ENCODE results near the gene KIF19.
"Not testable (repeated sequence)": the region's sequence is repeated elsewhere in the genome, so short reads cannot be mapped to it uniquely, and the experiment has no call there.

Gene KIF19, protein sequence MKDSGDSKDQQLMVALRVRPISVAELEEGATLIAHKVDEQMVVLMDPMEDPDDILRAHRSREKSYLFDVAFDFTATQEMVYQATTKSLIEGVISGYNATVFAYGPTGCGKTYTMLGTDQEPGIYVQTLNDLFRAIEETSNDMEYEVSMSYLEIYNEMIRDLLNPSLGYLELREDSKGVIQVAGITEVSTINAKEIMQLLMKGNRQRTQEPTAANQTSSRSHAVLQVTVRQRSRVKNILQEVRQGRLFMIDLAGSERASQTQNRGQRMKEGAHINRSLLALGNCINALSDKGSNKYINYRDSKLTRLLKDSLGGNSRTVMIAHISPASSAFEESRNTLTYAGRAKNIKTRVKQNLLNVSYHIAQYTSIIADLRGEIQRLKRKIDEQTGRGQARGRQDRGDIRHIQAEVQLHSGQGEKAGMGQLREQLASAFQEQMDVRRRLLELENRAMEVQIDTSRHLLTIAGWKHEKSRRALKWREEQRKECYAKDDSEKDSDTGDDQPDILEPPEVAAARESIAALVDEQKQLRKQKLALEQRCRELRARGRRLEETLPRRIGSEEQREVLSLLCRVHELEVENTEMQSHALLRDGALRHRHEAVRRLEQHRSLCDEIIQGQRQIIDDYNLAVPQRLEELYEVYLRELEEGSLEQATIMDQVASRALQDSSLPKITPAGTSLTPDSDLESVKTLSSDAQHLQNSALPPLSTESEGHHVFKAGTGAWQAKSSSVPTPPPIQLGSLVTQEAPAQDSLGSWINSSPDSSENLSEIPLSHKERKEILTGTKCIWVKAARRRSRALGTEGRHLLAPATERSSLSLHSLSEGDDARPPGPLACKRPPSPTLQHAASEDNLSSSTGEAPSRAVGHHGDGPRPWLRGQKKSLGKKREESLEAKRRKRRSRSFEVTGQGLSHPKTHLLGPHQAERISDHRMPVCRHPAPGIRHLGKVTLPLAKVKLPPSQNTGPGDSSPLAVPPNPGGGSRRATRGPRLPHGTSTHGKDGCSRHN

DNA sequence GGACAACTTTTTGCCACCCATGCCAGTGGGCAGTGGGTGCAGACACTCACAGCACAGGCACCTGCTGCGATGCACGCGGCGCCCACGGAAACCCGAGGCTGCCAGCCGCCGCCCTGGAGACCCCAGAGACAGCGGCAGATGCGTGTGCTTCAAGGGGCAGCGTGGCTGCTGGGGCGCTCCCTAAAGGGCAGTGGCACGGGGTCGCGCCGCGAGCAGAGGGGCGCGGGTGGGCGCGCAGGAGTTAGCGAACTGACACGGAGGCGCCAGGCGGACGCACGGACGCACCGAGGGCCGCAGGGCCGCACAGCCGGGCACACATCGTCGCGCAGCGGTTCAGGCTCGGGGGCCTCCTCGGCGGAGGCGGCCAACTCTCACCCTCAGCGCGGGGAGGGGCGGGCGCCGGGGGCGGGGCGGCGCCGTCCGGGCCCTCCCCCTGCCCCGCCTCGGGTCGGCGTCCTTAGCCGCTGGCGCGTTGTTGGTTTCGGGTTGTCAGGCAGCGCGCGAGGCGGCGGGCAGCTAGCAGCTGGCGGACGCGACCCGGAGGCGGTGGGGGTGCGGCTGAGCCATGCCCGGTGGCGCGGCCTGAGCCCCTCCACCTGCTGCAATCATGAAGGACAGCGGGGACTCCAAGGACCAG is at the start of gene KIF19:
KIF19 (plus strand) TSS at position 484 of the 637 bp plus-strand sequence; CDS start at position 608, 124 bp downstream.
- in situ Hi-C loops (cut with HindIII; ENCODE audit: low sequenced_read_pairs): no loop called here
- TF ChIP-seq, protein P1, sequence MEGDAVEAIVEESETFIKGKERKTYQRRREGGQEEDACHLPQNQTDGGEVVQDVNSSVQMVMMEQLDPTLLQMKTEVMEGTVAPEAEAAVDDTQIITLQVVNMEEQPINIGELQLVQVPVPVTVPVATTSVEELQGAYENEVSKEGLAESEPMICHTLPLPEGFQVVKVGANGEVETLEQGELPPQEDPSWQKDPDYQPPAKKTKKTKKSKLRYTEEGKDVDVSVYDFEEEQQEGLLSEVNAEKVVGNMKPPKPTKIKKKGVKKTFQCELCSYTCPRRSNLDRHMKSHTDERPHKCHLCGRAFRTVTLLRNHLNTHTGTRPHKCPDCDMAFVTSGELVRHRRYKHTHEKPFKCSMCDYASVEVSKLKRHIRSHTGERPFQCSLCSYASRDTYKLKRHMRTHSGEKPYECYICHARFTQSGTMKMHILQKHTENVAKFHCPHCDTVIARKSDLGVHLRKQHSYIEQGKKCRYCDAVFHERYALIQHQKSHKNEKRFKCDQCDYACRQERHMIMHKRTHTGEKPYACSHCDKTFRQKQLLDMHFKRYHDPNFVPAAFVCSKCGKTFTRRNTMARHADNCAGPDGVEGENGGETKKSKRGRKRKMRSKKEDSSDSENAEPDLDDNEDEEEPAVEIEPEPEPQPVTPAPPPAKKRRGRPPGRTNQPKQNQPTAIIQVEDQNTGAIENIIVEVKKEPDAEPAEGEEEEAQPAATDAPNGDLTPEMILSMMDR (IDR thresholded peaks at IDR 0.05; ENCODE audit: low read depth, low read length, missing control alignments): no peak

DNA sequence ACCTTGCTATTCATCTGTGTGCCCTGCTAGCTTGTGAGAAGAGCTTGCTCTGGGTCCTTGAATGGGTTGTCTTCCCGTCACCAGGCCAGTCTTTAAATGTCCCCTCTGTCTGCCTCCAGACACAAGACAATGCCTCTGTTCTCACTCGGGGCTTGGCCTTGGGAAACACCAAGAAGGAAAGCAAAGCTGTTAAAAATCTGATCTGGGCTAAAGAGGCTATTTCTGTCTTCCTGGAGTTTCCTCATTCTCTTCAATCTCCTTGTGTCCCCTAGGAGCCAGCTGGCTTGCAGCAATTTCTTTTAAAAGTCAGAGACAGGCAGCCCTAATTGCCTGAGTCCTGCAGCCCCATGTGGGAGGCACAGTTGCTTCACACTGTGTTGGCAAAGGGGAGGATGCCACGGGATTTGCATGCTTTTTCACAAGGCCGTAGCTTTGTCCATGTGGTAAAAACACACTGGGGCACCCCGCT is 49.5 kb upstream of the KIF19 start:
- TF ChIP-seq, protein P1 (IDR thresholded peaks at IDR 0.05; ENCODE audit: low read depth, low read length, missing control alignments): no peak
- in situ Hi-C loops (cut with HindIII; ENCODE audit: low sequenced_read_pairs): no loop called here
- H3K4me3 ChIP-seq (ENCODE audit: low read depth, low read length): no peak overlapping the region
- no peak for DNase-seq (ENCODE audit: low read depth)

More for the DNA sequence above, at the start of gene KIF19:
- H3K4me3 ChIP-seq (ENCODE audit: low read depth, low read length): no peak within 1 kb of the TSS
- no peak for DNase-seq (ENCODE audit: low read depth)

DNA sequence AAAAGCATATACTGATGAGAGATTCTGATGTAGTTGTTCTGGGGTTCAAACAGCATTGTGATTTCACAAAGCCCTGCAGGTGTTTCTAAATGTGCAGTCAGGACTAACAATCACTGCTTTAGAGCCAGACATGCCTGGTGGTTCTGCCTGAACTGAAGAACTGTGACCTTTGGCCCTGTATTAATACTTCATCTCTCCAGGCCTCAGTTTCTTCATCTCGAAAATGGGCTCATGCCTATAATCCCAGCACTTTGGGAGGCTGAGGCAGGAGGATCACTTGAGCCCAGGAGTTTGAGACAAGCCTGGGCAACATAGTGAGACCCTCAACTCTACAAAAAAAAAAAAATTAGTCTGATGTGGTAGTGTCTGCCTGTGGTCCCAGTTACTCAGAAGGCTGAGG is 48.1 kb upstream of the KIF19 start:
- H3K4me3 ChIP-seq (ENCODE audit: low read depth, low read length): no peak overlapping the region
- in situ Hi-C loops (cut with HindIII; ENCODE audit: low sequenced_read_pairs): no loop called here
- TF ChIP-seq, protein P1 (IDR thresholded peaks at IDR 0.05; ENCODE audit: low read depth, low read length, missing control alignments): no peak
- DNase-seq (ENCODE audit: low read depth): no peak

DNA sequence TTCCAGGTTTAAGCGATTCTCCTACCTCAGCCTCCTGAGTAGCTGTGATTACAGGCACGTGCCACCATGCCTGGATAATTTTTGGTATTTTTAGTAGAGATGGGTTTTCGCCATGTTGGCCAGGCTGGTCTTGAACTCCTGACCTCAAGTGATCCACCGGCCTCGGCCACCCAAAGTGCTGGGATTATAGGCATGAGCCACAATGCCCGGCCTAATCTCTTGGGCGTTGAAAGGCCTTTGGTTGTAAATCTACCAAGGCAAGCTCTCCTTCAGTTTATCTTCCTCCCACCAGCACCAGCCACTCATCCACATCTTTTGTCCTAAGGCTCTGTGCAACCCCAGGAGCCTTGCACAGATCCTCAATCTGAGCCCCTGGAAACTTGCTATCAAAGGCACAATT is 46.4 kb upstream of the KIF19 start:
- H3K4me3 ChIP-seq (ENCODE audit: low read depth, low read length); in situ Hi-C loops (cut with HindIII; ENCODE audit: low sequenced_read_pairs); DNase-seq (ENCODE audit: low read depth): not testable (repeated sequence)

DNA sequence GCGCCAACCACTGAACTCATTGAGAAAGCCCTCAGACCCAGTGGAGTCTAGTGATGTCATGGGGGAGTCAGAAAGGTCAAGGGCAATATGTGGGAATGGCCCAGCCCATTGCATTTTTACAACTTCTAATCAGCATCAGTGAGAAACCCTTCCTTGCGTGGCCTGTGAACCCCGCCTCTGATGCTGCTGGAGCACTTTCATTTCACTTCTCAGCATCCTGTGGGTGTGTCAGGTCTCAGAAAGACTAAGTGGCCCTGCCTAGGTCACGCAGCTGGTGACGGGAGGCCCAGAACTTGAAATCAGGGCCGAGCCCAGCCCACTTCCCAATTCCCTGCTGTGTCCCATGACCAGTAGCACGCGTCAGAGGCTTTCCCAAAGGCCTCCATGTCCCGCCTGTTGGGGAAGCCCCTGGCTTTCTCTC is 45.9 kb upstream of the KIF19 start:
- TF ChIP-seq, protein P1 (IDR thresholded peaks at IDR 0.05; ENCODE audit: low read depth, low read length, missing control alignments): no peak
- in situ Hi-C loops (cut with HindIII; ENCODE audit: low sequenced_read_pairs): no loop called here
- H3K4me3 ChIP-seq (ENCODE audit: low read depth, low read length): no peak overlapping the region
- DNase-seq (ENCODE audit: low read depth): no peak

DNA sequence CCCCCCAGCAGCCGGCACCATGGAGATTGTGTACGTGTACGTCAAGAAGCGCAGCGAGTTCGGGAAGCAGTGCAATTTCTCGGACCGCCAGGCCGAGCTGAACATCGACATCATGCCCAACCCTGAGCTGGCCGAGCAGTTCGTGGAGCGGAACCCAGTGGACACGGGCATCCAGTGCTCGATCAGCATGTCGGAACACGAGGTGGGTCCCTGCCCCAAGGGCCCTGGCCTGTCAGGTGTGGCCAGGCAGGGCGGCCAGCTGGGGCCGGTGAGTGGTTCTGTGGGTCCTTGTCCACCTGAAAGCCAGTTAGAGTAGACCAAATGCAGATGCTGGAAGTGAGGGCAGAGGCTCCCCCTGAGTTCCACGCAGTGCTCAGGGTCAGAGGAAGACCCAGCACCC is 44.2 kb upstream of the KIF19 start:
- DNase-seq (ENCODE audit: low read depth): no peak
- TF ChIP-seq, protein P1 (IDR thresholded peaks at IDR 0.05; ENCODE audit: low read depth, low read length, missing control alignments): no peak
- in situ Hi-C loops (cut with HindIII; ENCODE audit: low sequenced_read_pairs): no loop called here
- no peak overlapping the region for H3K4me3 ChIP-seq (ENCODE audit: low read depth, low read length)

DNA sequence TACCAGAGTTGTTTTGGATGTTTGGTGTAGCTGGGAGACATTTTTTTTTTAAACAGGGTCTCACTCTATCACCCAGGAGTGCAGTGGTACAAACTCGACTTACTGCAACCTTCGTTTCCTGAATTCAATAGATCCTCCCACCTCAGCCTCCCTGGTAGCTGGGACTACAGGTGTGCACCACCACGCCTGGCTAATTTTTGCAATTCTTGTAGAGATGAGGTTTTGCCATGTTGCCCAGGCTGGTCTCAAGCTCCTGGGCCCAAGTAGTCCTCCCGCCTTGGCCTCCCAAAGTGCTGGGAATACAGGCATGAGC is 43.8 kb upstream of the KIF19 start:
- DNase-seq (ENCODE audit: low read depth); H3K4me3 ChIP-seq (ENCODE audit: low read depth, low read length); in situ Hi-C loops (cut with HindIII; ENCODE audit: low sequenced_read_pairs): not testable (repeated sequence)

Measured in astrocyte of the cerebellum (primary cell).